HepG2 (cell line): Measurements from ENCODE around the gene NLRP12. TPM values are rescaled to one million over a fixed set of nuclear protein-coding genes. Genes with fewer than 3 reads are reported as not detected.

Experiments
- CBFB ChIP-seq: sonication (generic); formaldehyde crosslinking; IDR thresholded peaks from 2 replicates; pipeline ENCODE4 v1.4.0; 2020; ENCODE audit warnings: missing genetic modification reagents
- DMAP1 ChIP-seq: IDR thresholded peaks from 2 replicates; pipeline ENCODE4 v1.6.1; 2016
- HDAC2 ChIP-seq: sonication (generic); formaldehyde crosslinking; IDR thresholded peaks from 2 replicates; pipeline ENCODE4 v1.4.0; 2020; ENCODE audit warnings: missing genetic modification reagents
- IKZF1 ChIP-seq: fragments of 450-650 bp; IDR thresholded peaks from 2 replicates; pipeline ENCODE4 v1.7.1; 2016
- KLF6 ChIP-seq: IDR thresholded peaks from 2 replicates; pipeline ENCODE4 v1.8.0; 2016; ENCODE audit warnings: missing biosample characterization, missing genetic modification reagents
- KMT2A ChIP-seq: sonication (generic); formaldehyde crosslinking; IDR thresholded peaks from 2 replicates; pipeline ENCODE4 v1.4.0; 2020; ENCODE audit warnings: missing genetic modification reagents
- MAFF ChIP-seq: IDR thresholded peaks from 2 replicates; pipeline ENCODE4 v1.6.1; 2011; ENCODE audit warnings: low read depth, low read length, improper control_type of control experiment
- MBNL3 ChIP-seq: fragments of 250-450 bp; sonication (Bioruptor Pico); conservative IDR thresholded peaks from 2 replicates; pipeline ENCODE4 v1.8.0; 2022; ENCODE audit warnings: mild to moderate bottlenecking, inconsistent platforms
- MEIS1 ChIP-seq: sonication (generic); formaldehyde crosslinking; IDR thresholded peaks from 2 replicates; pipeline ENCODE4 v1.9.0; 2021; ENCODE audit warnings: mild to moderate bottlenecking, missing genetic modification reagents, moderate library complexity, borderline replicate concordance
- MTA3 ChIP-seq: sonication (generic); formaldehyde crosslinking; IDR thresholded peaks from 2 replicates; pipeline ENCODE4 v1.4.0; 2020; ENCODE audit warnings: missing genetic modification reagents
- MZF1 ChIP-seq: sonication (generic); formaldehyde crosslinking; IDR thresholded peaks from 2 replicates; pipeline ENCODE4 v1.8.1; 2023; ENCODE audit warnings: mild to moderate bottlenecking, missing genetic modification reagents, borderline replicate concordance
- NR2F2 ChIP-seq: IDR thresholded peaks from 2 replicates; pipeline ENCODE4 v1.6.1; 2012; ENCODE audit warnings: low read depth, inconsistent platforms, borderline replicate concordance
- PHF20 ChIP-seq: sonication (generic); formaldehyde crosslinking; IDR thresholded peaks from 2 replicates; pipeline ENCODE4 v1.5.0; 2020; ENCODE audit warnings: mild to moderate bottlenecking, missing genetic modification reagents
- RBFOX2 ChIP-seq: fragments of 200-400 bp; formaldehyde crosslinking; IDR thresholded peaks from 2 replicates; pipeline ENCODE4 v1.6.1; 2017; ENCODE audit warnings: low read depth, mild to moderate bottlenecking, low read length
- SYNCRIP ChIP-seq: fragments of 200-400 bp; formaldehyde crosslinking; IDR thresholded peaks from 2 replicates; pipeline ENCODE4 v1.6.1; 2018; ENCODE audit warnings: mild to moderate bottlenecking, low read depth, low read length; ENCODE audit not compliant: insufficient read depth
- TCF12 ChIP-seq, 2 experiments: fragments of 450-650 bp in 1 of 2; sonication (generic) in 1 of 2; formaldehyde crosslinking in 1 of 2; IDR thresholded peaks; 2 replicates each; pipeline versions ENCODE4 v1.6.1 to v1.8.0; 2017 to 2022; ENCODE audit warnings: antibody characterized with exemption in 1 of 2, mild to moderate bottlenecking in 1 of 2, missing genetic modification reagents in 1 of 2, moderate library complexity in 1 of 2
- TFDP2 ChIP-seq: sonication (generic); formaldehyde crosslinking; IDR thresholded peaks from 2 replicates; pipeline ENCODE4 v1.4.0; 2020; ENCODE audit warnings: missing genetic modification reagents
- U2AF2 ChIP-seq: fragments of 200-400 bp; formaldehyde crosslinking; IDR thresholded peaks from 2 replicates; pipeline ENCODE4 v1.6.1; 2017; ENCODE audit warnings: low read depth, mild to moderate bottlenecking, low read length
- ZBTB38 ChIP-seq: sonication (generic); formaldehyde crosslinking; IDR thresholded peaks from 2 replicates; pipeline ENCODE4 v1.5.1; 2020; ENCODE audit warnings: mild to moderate bottlenecking, missing genetic modification reagents
- ZMYM3 ChIP-seq: sonication (generic); formaldehyde crosslinking; IDR thresholded peaks from 2 replicates; pipeline ENCODE4 v1.5.1; 2020; ENCODE audit warnings: mild to moderate bottlenecking, missing genetic modification reagents
- ZNF143 ChIP-seq: sonication (generic); formaldehyde crosslinking; IDR thresholded peaks from 2 replicates; pipeline ENCODE4 v1.4.0; 2020; ENCODE audit warnings: missing genetic modification reagents
- ZNF33B ChIP-seq: sonication (generic); formaldehyde crosslinking; IDR thresholded peaks from 2 replicates; pipeline ENCODE4 v1.5.1; 2020; ENCODE audit warnings: mild to moderate bottlenecking, missing genetic modification reagents
- ZNF546 ChIP-seq: sonication (generic); formaldehyde crosslinking; conservative IDR thresholded peaks from 2 replicates; pipeline ENCODE4 v1.8.1; 2023; ENCODE audit warnings: mild to moderate bottlenecking, missing genetic modification reagents
- ZNF761 ChIP-seq: sonication (generic); formaldehyde crosslinking; conservative IDR thresholded peaks from 2 replicates; pipeline ENCODE4 v1.4.0; 2020; ENCODE audit warnings: mild to moderate bottlenecking, missing genetic modification reagents
- ZSCAN21 ChIP-seq: sonication (generic); formaldehyde crosslinking; IDR thresholded peaks from 2 replicates; pipeline ENCODE4 v1.8.0; 2022; ENCODE audit warnings: mild to moderate bottlenecking, missing genetic modification reagents, moderate library complexity, borderline replicate concordance
- polyA plus RNA-seq, 8 experiments: library from polyadenylated mRNA; depleted of rRNA in 3 of 8; stranded (reverse) in 7 of 8; unstranded in 1 of 8; fragments of >200 nt; fragmentation: Illumina TruSeq in 4 of 8; extraction: Trizol in 4 of 8; gene quantifications; 2 replicates each; pipeline versions ENCODE4 v1.2.1 to v1.2.3, GENCODE V29; 2011 to 2016; ENCODE audit warnings: low read depth in 4 of 8, missing spikeins in 1 of 8, mixed read lengths in 1 of 8; ENCODE audit not compliant: insufficient read depth in 1 of 8
- total RNA-seq, 5 experiments: library from RNA; depleted of rRNA; stranded (reverse); fragments of >200 nt; fragmentation: Illumina TruSeq; extraction: Trizol; gene quantifications; 2 replicates each; pipeline ENCODE4 v1.2.3, GENCODE V29; 2016; ENCODE audit warnings: low read depth in 1 of 5
- TF ChIP-seq, protein P1 (sequence below): sonication (generic); formaldehyde crosslinking; IDR thresholded peaks from 2 replicates; pipeline ENCODE4 v1.4.0; 2020; ENCODE audit warnings: mild to moderate bottlenecking, missing genetic modification reagents

The NLRP12 gene
- total and polyA plus RNA-seq, 2 of the 13 experiments (the other 11 are each of a cell fraction or from before 2014, with no cell fraction given) = 0.15 to 0.20 TPM

DNA sequence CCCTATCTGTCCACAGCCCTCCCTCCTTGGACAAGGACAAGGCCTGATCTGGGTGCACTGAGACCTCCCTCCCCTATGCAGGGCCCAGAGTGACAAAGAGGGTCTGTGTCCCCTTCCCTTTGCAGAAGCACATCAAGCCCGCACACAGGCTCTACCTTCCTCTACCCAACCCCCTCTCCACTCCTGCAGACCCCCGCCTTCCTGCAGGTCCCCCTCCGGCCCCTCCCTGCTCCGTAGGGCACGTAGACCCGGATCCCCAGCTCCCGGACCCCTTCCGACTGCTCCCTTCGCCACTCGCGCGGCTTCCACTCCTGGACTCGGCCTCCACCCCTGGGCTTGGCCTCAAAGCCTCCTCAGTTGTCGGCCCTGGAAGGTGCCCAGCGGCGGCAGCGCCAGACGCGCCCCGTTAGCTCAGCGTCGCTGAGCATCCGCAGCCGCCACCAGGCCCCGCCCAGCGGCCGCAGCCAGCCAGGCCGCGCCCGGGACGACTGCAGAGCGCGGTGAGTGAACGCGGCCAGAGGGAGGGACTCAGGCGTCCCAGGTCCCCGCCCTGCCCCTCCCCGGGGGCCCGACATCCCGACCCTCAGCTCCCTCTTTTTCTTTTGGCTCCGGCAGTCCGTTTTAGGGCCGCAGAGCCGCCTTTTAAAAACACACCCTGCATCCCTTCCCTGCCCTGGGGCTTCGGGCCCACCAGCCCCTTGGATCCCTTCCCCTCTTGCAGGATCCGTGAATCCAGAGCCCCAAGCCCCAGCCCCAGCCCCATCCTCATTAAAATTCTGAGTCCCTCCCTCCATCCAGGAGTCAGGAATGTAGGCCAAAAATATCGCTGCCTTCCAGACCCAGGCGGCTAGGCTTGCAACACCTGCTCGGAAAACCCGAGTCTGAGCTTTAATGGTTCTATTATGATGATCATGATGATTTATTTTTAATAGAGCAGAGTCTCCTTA lies 42.1 kb upstream of the NLRP12 start (continued):
- no peak for TF ChIP-seq ZMYM3
- TF ChIP-seq ZSCAN21 = 0 out of 2 replicates have a peak, but pooled peaks have one; percentile 37
- TF ChIP-seq NR2F2 = no peak; the same call in 1 of the 2 replicates
- TF ChIP-seq MAFF = no peak
- no peak; the same call in none of the 2 replicates for TF ChIP-seq HDAC2 (CRISPR knock-in tag)
- no peak for TF ChIP-seq SYNCRIP
- no peak for TF ChIP-seq MTA3 (CRISPR knock-in tag)
- no peak for TF ChIP-seq ZNF143
- TF ChIP-seq MEIS1 (CRISPR knock-in tag) = peak; percentile 25; the same call in 1 of the 2 replicates
- TF ChIP-seq CBFB = peak; percentile 38; the same call in 1 of the 2 replicates
- TF ChIP-seq RBFOX2 = peak; percentile 99
- TF ChIP-seq ZNF33B (CRISPR knock-in tag) = peak; percentile 58; the same call in 1 of the 2 replicates
- peak; percentile 35; the same call in 1 of the 2 replicates for TF ChIP-seq PHF20 (CRISPR knock-in tag)
- TF ChIP-seq MBNL3 (CRISPR knock-in tag) = no peak
- TF ChIP-seq ZBTB38 (CRISPR knock-in tag) = peak; percentile 56; the same call in 1 of the 2 replicates
- TF ChIP-seq, protein P1, sequence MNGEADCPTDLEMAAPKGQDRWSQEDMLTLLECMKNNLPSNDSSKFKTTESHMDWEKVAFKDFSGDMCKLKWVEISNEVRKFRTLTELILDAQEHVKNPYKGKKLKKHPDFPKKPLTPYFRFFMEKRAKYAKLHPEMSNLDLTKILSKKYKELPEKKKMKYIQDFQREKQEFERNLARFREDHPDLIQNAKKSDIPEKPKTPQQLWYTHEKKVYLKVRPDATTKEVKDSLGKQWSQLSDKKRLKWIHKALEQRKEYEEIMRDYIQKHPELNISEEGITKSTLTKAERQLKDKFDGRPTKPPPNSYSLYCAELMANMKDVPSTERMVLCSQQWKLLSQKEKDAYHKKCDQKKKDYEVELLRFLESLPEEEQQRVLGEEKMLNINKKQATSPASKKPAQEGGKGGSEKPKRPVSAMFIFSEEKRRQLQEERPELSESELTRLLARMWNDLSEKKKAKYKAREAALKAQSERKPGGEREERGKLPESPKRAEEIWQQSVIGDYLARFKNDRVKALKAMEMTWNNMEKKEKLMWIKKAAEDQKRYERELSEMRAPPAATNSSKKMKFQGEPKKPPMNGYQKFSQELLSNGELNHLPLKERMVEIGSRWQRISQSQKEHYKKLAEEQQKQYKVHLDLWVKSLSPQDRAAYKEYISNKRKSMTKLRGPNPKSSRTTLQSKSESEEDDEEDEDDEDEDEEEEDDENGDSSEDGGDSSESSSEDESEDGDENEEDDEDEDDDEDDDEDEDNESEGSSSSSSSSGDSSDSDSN = peak; percentile 79
- TF ChIP-seq ZNF546 (CRISPR knock-in tag) = peak; percentile 69; the same call in 1 of the 2 replicates
- peak; percentile 74 for TF ChIP-seq TFDP2
- TF ChIP-seq ZNF761 = no peak
- TF ChIP-seq DMAP1 (CRISPR knock-in tag) = peak; percentile 69
- TF ChIP-seq TCF12 (IDR thresholded peaks at IDR 0.05) = no peak
- peak; percentile 85; the same call in 1 of the 2 replicates for TF ChIP-seq TCF12 (CRISPR knock-in tag; IDR thresholded peaks at IDR 0.05)
- TF ChIP-seq KLF6 (CRISPR knock-in tag) = no peak
- no peak for TF ChIP-seq MZF1 (CRISPR knock-in tag)
- TF ChIP-seq IKZF1 = no peak
- no peak for TF ChIP-seq U2AF2
- no peak; the same call in 1 of the 2 replicates for TF ChIP-seq KMT2A
- TF ChIP-seq, all 625 proteins: peak for 157
